WTC11 (cell line): ENCODE measurements around the gene FCN3. TPM values are rescaled to one million over a fixed set of nuclear protein-coding genes. Genes with fewer than 3 reads are reported as not detected.

Experiments used
- AFF4 ChIP-seq: sonication (generic); formaldehyde crosslinking; IDR thresholded peaks from 2 replicates; pipeline ENCODE4 v1.8.1; 2023; ENCODE audit warnings: mild to moderate bottlenecking, missing genetic modification reagents, borderline replicate concordance
- ATF3 ChIP-seq: sonication (generic); formaldehyde crosslinking; conservative IDR thresholded peaks from 2 replicates; pipeline ENCODE4 v1.8.1; 2022; ENCODE audit warnings: mild to moderate bottlenecking, missing genetic modification reagents
- E2F4 ChIP-seq: sonication (generic); formaldehyde crosslinking; IDR thresholded peaks from 2 replicates; pipeline ENCODE4 v1.8.1; 2022; ENCODE audit warnings: low read depth, mild to moderate bottlenecking, moderate library complexity, missing genetic modification reagents, borderline replicate concordance
- ESRRA ChIP-seq: sonication (generic); formaldehyde crosslinking; IDR thresholded peaks from 2 replicates; pipeline ENCODE4 v1.8.1; 2022; ENCODE audit warnings: mild to moderate bottlenecking, missing genetic modification reagents, borderline replicate concordance
- FOXP1 ChIP-seq: sonication (generic); formaldehyde crosslinking; IDR thresholded peaks from 2 replicates; pipeline ENCODE4 v1.8.0; 2022; ENCODE audit warnings: missing genetic modification reagents, mild to moderate bottlenecking, moderate library complexity, borderline replicate concordance
- FOXP4 ChIP-seq: sonication (generic); formaldehyde crosslinking; IDR thresholded peaks from 2 replicates; pipeline ENCODE4 v1.8.0; 2022; ENCODE audit warnings: mild to moderate bottlenecking, missing genetic modification reagents
- MAX ChIP-seq: sonication (generic); formaldehyde crosslinking; IDR thresholded peaks from 2 replicates; pipeline ENCODE4 v1.8.0; 2022; ENCODE audit warnings: mild to moderate bottlenecking, missing genetic modification reagents
- MXD4 ChIP-seq: fragments of 250-450 bp; sonication (Bioruptor Pico); IDR thresholded peaks from 2 replicates; pipeline ENCODE4 v1.8.0; 2021; ENCODE audit warnings: mild to moderate bottlenecking, moderate library complexity, borderline replicate concordance
- SP1 ChIP-seq: sonication (generic); formaldehyde crosslinking; conservative IDR thresholded peaks from 2 replicates; pipeline ENCODE4 v1.8.1; 2022; ENCODE audit warnings: missing genetic modification reagents
- ZMAT4 ChIP-seq: fragments of 250-450 bp; sonication (Bioruptor Pico); IDR thresholded peaks from 2 replicates; pipeline ENCODE4 v1.9.0; 2021; ENCODE audit warnings: mild to moderate bottlenecking
- ZNF121 ChIP-seq: sonication (generic); formaldehyde crosslinking; IDR thresholded peaks from 2 replicates; pipeline ENCODE4 v1.8.0; 2023; ENCODE audit warnings: missing genetic modification reagents
- ZNF425 ChIP-seq: fragments of 250-450 bp; sonication (Bioruptor Pico); conservative IDR thresholded peaks from 2 replicates; pipeline ENCODE4 v1.9.0; 2021; ENCODE audit warnings: mild to moderate bottlenecking
- ZNF532 ChIP-seq: fragments of 250-450 bp; sonication (Bioruptor Pico); IDR thresholded peaks from 2 replicates; pipeline ENCODE4 v1.9.0; 2021; ENCODE audit warnings: mild to moderate bottlenecking, borderline replicate concordance
- total RNA-seq: library from RNA; stranded (reverse); gene quantifications from 3 replicates; pipeline ENCODE4 v1.2.3, GENCODE V29; 2021

Gene FCN3
- total RNA-seq, 1 experiment from 2014 or later = 0.98 TPM

- TF ChIP-seq ZNF532 (CRISPR knock-in tag) (no peak), SP1 (CRISPR knock-in tag) (peak; percentile 97), ATF3 (CRISPR knock-in tag) (no peak), E2F4 (CRISPR knock-in tag) (no peak), FOXP4 (no peak), FOXP1 (CRISPR knock-in tag) (peak; percentile 91), AFF4 (no peak), ZNF121 (CRISPR knock-in tag) (no peak), MAX (CRISPR knock-in tag) (peak; percentile 91), ESRRA (CRISPR knock-in tag) (no peak), ZMAT4 (CRISPR knock-in tag) (no peak), MXD4 (CRISPR knock-in tag) (no peak), ZNF425 (no peak)
Observed at GRCh38 chr1:27321813-27322568, 52.6 kb downstream of the FCN3 start, which contains the start of gene TMEM222 (continued).

Other genes starting within 250 kb of the FCN3 start
- 22.0 to 25.1 TPM (median 22.5 TPM) in 3 replicates for gene SLC9A1, start 219.7 kb downstream of the FCN3 start, total RNA-seq
- 20.1 to 24.9 TPM (median 23.5 TPM) in 3 replicates for gene WDTC1, start 140.2 kb downstream of the FCN3 start, total RNA-seq
- 24.9 to 29.8 TPM (median 28.7 TPM) in 3 replicates for gene TMEM222, start 52.7 kb downstream of the FCN3 start, total RNA-seq
- 18.0 to 19.7 TPM (median 18.5 TPM) in 3 replicates for gene SYTL1, start 32.8 kb downstream of the FCN3 start, total RNA-seq
- gene MAP3K6, start 7.9 kb downstream of the FCN3 start, total RNA-seq = 13.3 to 15.0 TPM (median 14.0 TPM) in 3 replicates
- gene CD164L2, start 8.5 kb upstream of the FCN3 start, total RNA-seq = 3.0 to 5.5 TPM (median 4.3 TPM) in 3 replicates
- gene GPR3, start 17.8 kb upstream of the FCN3 start, total RNA-seq = 7.8 to 12.4 TPM (median 7.8 TPM) in 3 replicates
- gene WASF2, start 115.3 kb upstream of the FCN3 start, total RNA-seq = 90.1 to 104 TPM (median 92.8 TPM) in 3 replicates
- 31.6 to 49.0 TPM (median 32.6 TPM) in 3 replicates for gene AHDC1, start 229.3 kb upstream of the FCN3 start, total RNA-seq